ENCODE results near the gene SAMD11.

SAMD11 gene

GRCh38 chr1:912740-913301 lies 10.9 kb upstream of the SAMD11 start:
- Histone ChIP-seq H3K4me3 (ENCODE audit: low read depth, low read length) (no peak overlapping the region), H3K9me3 (ENCODE audit: control insufficient read depth, low read length) (no peaks in the 10 kb centered on the region), H3K4me1 (peaks cover 7% of the 10 kb centered on the region), H3K9ac (no peak overlapping the region), H3K27ac (no peak overlapping the region), H3K27me3 (ENCODE audit: control insufficient read depth, insufficient read depth, low read length) (no peaks in the 10 kb centered on the region), H3K36me3 (ENCODE audit: control insufficient read depth, insufficient read depth, low read length) (no peaks in the 10 kb centered on the region), H3K79me2 (no peaks in the 10 kb centered on the region), H3K4me2 (ENCODE audit: low read length) (no peak overlapping the region), H2AFZ (no peak overlapping the region)
- no peak for TF ChIP-seq CTCF (IDR thresholded peaks at IDR 0.05)

- H3K36me3 ChIP-seq (ENCODE audit: control insufficient read depth, insufficient read depth, low read length): no peaks in the 10 kb centered on the region
- H3K27me3 ChIP-seq (ENCODE audit: control insufficient read depth, insufficient read depth, low read length): no peaks in the 10 kb centered on the region
- peaks cover 7% of the 10 kb centered on the region for H3K4me1 ChIP-seq
- H3K79me2 ChIP-seq: no peaks in the 10 kb centered on the region
- H2AFZ ChIP-seq: no peak overlapping the region
- no peak overlapping the region for H3K27ac ChIP-seq
- H3K9ac ChIP-seq: no peak overlapping the region
- no peak overlapping the region for H3K4me3 ChIP-seq (ENCODE audit: low read depth, low read length)
- H3K4me2 ChIP-seq (ENCODE audit: low read length): no peak overlapping the region
- no peak for TF ChIP-seq CTCF (IDR thresholded peaks at IDR 0.05)
- H3K9me3 ChIP-seq (ENCODE audit: control insufficient read depth, low read length): no peaks in the 10 kb centered on the region
These were observed 10.1 kb upstream of the SAMD11 start for GRCh38 chr1:913491-914130.

- H3K79me2 ChIP-seq: no peaks in the 10 kb centered on the region
- no peak overlapping the region for H3K4me3 ChIP-seq (ENCODE audit: low read depth, low read length)
- H3K36me3 ChIP-seq (ENCODE audit: control insufficient read depth, insufficient read depth, low read length): no peaks in the 10 kb centered on the region
- peaks cover 7% of the 10 kb centered on the region for H3K4me1 ChIP-seq
- H3K27me3 ChIP-seq (ENCODE audit: control insufficient read depth, insufficient read depth, low read length): no peaks in the 10 kb centered on the region
- H2AFZ ChIP-seq: no peak overlapping the region
- H3K4me2 ChIP-seq (ENCODE audit: low read length): no peak overlapping the region
- TF ChIP-seq CTCF (IDR thresholded peaks at IDR 0.05): no peak
- H3K27ac ChIP-seq: no peak overlapping the region
- no peak overlapping the region for H3K9ac ChIP-seq
- H3K9me3 ChIP-seq (ENCODE audit: control insufficient read depth, low read length): no peaks in the 10 kb centered on the region
These were observed 9.4 kb upstream of the SAMD11 start for GRCh38 chr1:914131-914890.

- Histone ChIP-seq H3K9me3 (ENCODE audit: control insufficient read depth, low read length) (no peaks in the 10 kb centered on the region), H2AFZ (no peak overlapping the region), H3K36me3 (ENCODE audit: control insufficient read depth, insufficient read depth, low read length) (no peaks in the 10 kb centered on the region), H3K4me3 (ENCODE audit: low read depth, low read length) (no peak overlapping the region), H3K27ac (no peak overlapping the region), H3K4me2 (ENCODE audit: low read length) (no peak overlapping the region), H3K9ac (no peak overlapping the region), H3K4me1 (peaks cover 7% of the 10 kb centered on the region), H3K79me2 (no peaks in the 10 kb centered on the region), H3K27me3 (ENCODE audit: control insufficient read depth, insufficient read depth, low read length) (no peaks in the 10 kb centered on the region)
- TF ChIP-seq CTCF (IDR thresholded peaks at IDR 0.05): no peak
These were observed 8.8 kb upstream of the SAMD11 start for GRCh38 chr1:914891-915280.

Data from parathyroid adenoma (tissue), 2 donors.